Thymus (tissue), 11 donors: ENCODE data around the gene CLN6. TPM values are rescaled to one million over a fixed set of nuclear protein-coding genes. Genes with fewer than 3 reads are reported as not detected.
"Not testable (repeated sequence)": the region's sequence is repeated elsewhere in the genome, so short reads cannot be mapped to it uniquely, and the experiment has no call there.

ENCODE experiments used
- DNase-seq, 9 donors: peaks; one replicate each; pipeline ENCODE4 v3.0.0-alpha.2; 2013; ENCODE audit warnings: low spot score in 9 of 9, low read depth in 6 of 9, missing footprints in 1 of 9
- H3K27ac ChIP-seq, 2 donors: one replicate each; pipeline ENCODE4 v1.5.1; 2013; ENCODE audit warnings: control low read depth in 1 of 2, low read depth in 1 of 2, low read length in 1 of 2, mild to moderate bottlenecking in 1 of 2, moderate library complexity in 1 of 2
- H3K27me3 ChIP-seq, 2 donors: one replicate each; pipeline ENCODE4 v1.5.1; 2013; ENCODE audit warnings: low read length in 1 of 2; ENCODE audit not compliant: control insufficient read depth in 2 of 2, insufficient read depth in 1 of 2
- H3K36me3 ChIP-seq, 2 donors: one replicate each; pipeline ENCODE4 v1.5.1; 2013; ENCODE audit warnings: low read length in 1 of 2, mild to moderate bottlenecking in 1 of 2, moderate library complexity in 1 of 2; ENCODE audit not compliant: control insufficient read depth in 2 of 2, insufficient read depth in 2 of 2
- H3K4me1 ChIP-seq, 2 donors: one replicate each; pipeline ENCODE4 v1.5.1; 2013; ENCODE audit warnings: low read length in 2 of 2; ENCODE audit not compliant: control insufficient read depth in 2 of 2, insufficient read depth in 2 of 2
- H3K4me3 ChIP-seq, 2 donors: one replicate each; pipeline ENCODE4 v1.5.1; 2013; ENCODE audit warnings: low read length in 2 of 2, control low read depth in 1 of 2, mild to moderate bottlenecking in 1 of 2
- H3K9me3 ChIP-seq, 2 donors: one replicate each; pipeline ENCODE4 v1.5.1; 2013; ENCODE audit warnings: low read length in 1 of 2, mild to moderate bottlenecking in 1 of 2; ENCODE audit not compliant: control insufficient read depth in 2 of 2, insufficient read depth in 1 of 2
- WGBS: extraction: QIAGEN DNeasy Blood & Tissue Kit; methylation state at CpG from one replicate; pipeline ENCODE4 v1.1.7; 2013; 5-methylcytosine and 5-hydroxymethylcytosine counted together
- polyA plus RNA-seq: library from polyadenylated mRNA; stranded (reverse); fragments of 200-250 nt; gene quantifications from one replicate; pipeline ENCODE4 v1.2.3, GENCODE V29; 2013
- total RNA-seq: library from RNA; stranded (reverse); fragments of 120-200 nt; gene quantifications from one replicate; pipeline ENCODE4 v1.2.4, GENCODE V29; 2013
- donor health status: healthy.

The CLN6 gene
- total and polyA plus RNA-seq, 2 donors: 6.5 to 14.2 TPM

DNA sequence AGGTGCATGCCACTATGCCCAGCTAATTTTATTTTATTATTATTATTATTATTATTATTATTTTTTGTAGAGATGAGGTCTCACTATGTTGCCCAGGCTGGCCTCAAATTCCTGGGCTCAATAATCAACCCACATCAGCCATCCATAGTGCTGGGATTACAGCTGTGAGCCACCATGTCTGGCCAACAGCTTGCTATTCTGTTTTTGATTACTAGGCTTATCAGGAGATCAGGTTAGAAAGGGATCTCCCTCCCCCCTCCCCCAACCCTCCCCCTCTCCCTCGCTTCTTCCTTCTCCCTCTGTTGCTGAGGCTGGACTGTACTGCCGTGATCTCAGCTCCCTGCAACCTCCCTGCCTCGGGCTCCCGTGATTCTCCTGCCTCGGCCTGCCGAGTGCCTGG lies 8.6 kb downstream of the CLN6 start:
- Histone ChIP-seq H3K36me3 (peaks cover 9 to 19% of the 10 kb centered on the region in 2 donors), H3K27ac (no peak overlapping the region), H3K27me3 (no peaks in the 10 kb centered on the region), H3K9me3 (no peaks in the 10 kb centered on the region), H3K4me3 (no peak overlapping the region), H3K4me1 (peaks cover 0 to 7% of the 10 kb centered on the region in 2 donors)
- no peak for DNase-seq
- WGBS: 98% methylated on average over 6 of the region's 6 CpGs

DNA sequence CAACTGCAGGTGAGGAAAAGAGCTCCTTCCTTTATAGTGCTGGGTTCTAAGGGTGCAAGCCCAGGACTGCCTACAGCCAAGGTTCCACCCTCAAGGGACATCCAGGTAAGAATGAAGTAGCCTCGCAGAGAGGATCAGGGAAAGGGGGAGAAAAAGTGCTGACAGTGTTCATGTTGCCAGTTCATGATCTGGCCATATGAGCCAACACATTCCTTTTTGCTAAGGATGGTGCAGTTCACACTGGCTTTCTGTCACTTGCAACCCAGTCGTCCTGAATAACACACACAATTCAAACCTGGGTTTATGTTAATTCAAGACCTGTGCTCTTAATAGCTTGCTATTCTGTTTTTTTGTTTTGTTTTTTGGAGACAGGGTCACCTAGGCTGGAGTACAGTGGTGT lies 9.0 kb downstream of the CLN6 start:
- peaks cover 0 to 7% of the 10 kb centered on the region in 2 donors for H3K4me1 ChIP-seq
- H3K27me3 ChIP-seq: no peaks in the 10 kb centered on the region
- H3K4me3 ChIP-seq: no peak overlapping the region
- H3K36me3 ChIP-seq: peaks cover 10 to 22% of the 10 kb centered on the region in 2 donors
- no peaks in the 10 kb centered on the region for H3K9me3 ChIP-seq
- no peak for DNase-seq
- 95% methylated on average over 2 of the region's 2 CpGs for WGBS
- H3K27ac ChIP-seq: no peak overlapping the region

DNA sequence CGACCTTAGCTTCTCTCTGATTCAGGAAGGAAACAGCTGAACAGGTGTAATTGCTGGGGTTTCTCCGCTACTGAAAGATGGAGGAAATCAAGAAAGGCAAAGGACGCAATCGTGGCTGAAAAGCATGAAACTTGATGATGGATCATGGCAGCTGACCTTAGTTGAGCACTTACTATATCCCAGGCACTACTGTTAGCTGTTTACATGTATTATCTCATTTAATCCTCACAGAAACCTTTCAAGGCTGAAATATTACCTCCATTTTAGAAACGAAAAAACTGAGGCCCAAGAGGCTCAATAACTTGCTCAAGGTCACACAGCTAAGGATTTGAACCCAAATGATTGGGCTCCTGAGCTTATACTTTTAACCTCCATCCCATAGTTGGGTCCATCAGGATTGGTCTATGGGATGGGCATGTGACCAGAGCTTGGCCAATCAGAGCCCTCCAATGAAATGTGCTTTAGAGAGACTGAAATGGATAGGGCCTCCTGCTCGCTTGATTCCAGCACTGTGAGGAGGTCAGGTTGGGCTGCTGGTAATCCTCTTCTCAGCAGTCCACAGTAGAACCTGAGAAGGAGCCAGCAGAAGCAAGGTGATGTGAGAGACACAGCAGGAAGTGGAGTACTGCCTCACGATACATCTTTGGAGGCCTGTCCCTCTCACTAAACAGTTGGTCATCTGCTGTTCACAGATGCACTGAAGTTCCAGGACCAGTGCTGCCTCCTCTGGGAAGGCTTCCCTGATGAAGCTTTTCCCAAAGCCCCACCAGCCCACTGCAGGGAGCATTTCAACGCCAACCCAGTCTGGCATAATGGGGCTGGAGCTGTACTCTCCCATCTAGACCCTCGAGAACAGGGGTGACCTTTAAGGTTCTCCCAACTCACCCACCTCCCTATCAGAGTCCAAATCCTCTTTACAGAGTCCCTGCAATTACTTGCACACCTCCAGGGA lies 10.4 kb downstream of the CLN6 start:
- DNase-seq: no peak
- no peaks in the 10 kb centered on the region for H3K27me3 ChIP-seq
- peaks cover 13 to 22% of the 10 kb centered on the region in 2 donors for H3K36me3 ChIP-seq
- H3K4me3 ChIP-seq: no peak overlapping the region
- 98% methylated on average over 9 of the region's 9 CpGs for WGBS
- H3K9me3 ChIP-seq: no peaks in the 10 kb centered on the region
- no peaks in the 10 kb centered on the region for H3K4me1 ChIP-seq
- H3K27ac ChIP-seq: no peak overlapping the region

DNA sequence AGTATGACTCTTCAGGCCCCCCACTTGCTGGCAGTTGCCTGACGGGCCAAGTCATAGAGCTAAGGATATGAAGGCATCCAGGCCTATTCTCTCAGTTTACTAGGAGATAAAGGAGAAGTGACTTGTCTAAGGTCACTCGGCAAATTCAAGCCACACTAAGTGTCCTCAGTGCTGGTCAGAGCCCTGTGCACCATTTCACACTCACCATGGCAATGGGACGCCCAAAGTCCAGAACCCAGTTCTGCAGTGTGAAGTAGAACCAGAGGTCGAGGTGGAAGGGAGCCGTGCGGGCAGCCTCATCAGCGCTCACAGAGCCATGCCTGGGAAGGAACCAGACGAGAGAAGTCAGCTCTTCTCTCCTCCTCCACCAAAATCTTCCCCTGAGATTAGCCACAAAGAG lies 11.2 kb downstream of the CLN6 start:
- H3K4me1 ChIP-seq: no peaks in the 10 kb centered on the region
- no peak for DNase-seq
- WGBS: 97% methylated on average over 8 of the region's 8 CpGs
- no peaks in the 10 kb centered on the region for H3K27me3 ChIP-seq
- no peaks in the 10 kb centered on the region for H3K9me3 ChIP-seq
- H3K27ac ChIP-seq: no peak overlapping the region
- H3K4me3 ChIP-seq: no peak overlapping the region
- peaks cover 13 to 24% of the 10 kb centered on the region in 2 donors for H3K36me3 ChIP-seq

DNA sequence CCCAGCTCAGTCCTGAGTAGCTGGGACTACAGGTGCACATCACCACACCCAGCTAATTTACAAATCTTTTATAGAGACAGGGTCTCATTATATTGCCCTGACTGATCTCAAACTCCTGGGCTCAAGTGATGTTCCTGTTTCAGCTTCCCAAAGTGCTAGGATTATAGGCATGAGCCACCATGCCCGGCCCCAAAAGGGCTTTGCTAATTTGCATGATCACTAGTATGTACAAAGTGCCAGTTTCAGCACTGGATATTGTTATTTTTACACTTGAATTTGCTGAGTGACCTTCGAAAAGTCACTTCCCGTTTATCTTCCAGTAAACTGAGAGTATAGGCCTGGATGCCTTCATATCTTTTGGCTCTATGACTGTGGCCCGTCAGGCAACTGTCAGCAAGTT lies 12.2 kb downstream of the CLN6 start:
- no peak for DNase-seq
- H3K27me3 ChIP-seq: no peaks in the 10 kb centered on the region
- H3K4me1 ChIP-seq: no peaks in the 10 kb centered on the region
- no peak overlapping the region for H3K4me3 ChIP-seq
- H3K9me3 ChIP-seq: no peaks in the 10 kb centered on the region
- H3K36me3 ChIP-seq: peaks cover 13 to 22% of the 10 kb centered on the region in 2 donors
- H3K27ac ChIP-seq: no peak overlapping the region
- 94% methylated on average over 4 of the region's 4 CpGs for whole genome bisulfite sequencing

DNA sequence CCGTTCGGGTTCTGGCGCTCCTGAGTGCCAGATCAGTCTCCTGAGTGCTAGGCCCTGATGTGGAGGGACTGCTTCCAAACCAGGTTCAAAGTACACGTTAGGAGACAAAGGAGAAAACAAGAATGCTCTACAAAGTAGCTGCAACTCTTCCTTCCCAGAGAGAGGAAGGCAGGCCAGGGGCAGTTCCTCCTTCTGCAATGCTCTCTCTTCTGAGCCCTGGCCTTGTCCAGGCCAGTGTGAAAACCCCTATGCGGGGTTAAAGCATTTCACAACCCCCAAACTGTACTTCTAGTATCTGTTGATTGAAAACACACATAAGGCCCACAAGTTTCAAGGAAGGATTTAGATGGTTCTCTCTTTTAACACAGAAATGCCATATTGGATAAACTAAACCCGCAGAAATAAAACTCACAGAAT lies 14.7 kb downstream of the CLN6 start:
- DNase-seq: no peak
- no peak overlapping the region for H3K4me3 ChIP-seq
- WGBS: 82% methylated on average over 6 of the region's 6 CpGs
- H3K27me3 ChIP-seq: no peaks in the 10 kb centered on the region
- peaks cover under 1 to 9% of the 10 kb centered on the region in 2 donors for H3K4me1 ChIP-seq
- H3K36me3 ChIP-seq: peaks cover 18 to 19% of the 10 kb centered on the region in 2 donors
- H3K9me3 ChIP-seq: no peaks in the 10 kb centered on the region
- no peak overlapping the region for H3K27ac ChIP-seq

DNA sequence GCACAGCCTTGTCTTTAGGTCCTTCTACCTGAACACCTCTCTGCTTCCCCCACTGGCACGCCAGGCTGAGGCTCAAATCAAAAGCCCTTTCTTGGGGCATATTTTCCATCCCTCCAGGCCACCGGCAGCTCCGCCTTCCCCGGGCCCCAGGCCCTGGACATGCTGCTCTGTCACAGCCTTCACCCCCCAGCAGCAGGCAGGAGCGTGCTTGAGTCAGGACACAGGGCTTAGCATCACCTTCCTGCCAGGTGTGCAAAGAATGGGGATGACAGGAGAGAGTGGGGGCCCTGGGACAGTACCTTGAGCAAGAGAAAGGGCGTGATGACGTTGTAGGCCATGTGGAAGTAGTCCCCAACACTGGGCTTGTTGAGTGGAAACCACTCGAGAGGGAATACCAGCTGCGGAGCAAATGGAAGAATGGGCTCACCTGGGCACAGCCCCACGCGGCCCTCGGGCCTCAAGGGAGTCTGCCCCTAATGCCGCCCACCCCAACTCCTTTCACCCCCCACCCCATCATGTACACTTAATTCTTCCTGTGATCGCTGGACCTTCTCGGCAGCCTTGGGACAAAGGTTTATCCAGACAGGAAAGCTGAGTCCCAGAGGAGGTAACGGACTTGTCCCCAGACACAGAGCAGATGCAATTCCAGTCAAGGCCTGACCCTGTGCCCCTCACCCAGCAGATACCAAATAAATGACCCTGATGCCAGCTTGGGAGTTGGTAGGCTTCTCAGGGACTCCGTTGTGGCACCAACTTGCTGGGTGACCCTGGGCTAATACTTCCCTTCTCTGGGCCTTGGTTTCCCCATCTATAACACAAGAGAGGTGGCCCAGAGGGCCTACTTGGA lies 15.3 kb downstream of the CLN6 start:
- Histone ChIP-seq H3K4me3 (no peak overlapping the region), H3K27me3 (no peaks in the 10 kb centered on the region), H3K27ac (no peak overlapping the region), H3K9me3 (no peaks in the 10 kb centered on the region), H3K4me1 (peaks cover 5 to 16% of the 10 kb centered on the region in 2 donors), H3K36me3 (peaks cover 15% of the 10 kb centered on the region in 2 donors)
- WGBS: 98% methylated on average over 17 of the region's 17 CpGs
- no peak for DNase-seq

DNA sequence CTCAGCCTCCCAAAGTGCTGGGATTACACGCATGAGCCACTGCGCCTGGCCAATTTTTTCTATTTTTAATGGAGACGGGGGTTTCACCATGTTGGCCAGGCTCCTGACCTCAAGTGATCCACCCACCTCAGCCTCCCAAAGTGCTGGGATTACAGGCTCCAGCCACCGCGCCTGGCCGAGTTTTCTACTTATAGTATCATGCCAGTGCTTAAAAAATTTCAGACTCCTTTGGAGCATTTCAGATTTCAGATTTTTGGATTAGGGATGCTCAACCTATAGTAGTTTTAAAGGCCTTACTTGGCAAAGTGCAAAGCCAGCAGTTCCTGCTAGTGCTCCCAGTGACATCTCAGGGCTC lies 16.1 kb downstream of the CLN6 start:
- H3K4me3 ChIP-seq, H3K9me3 ChIP-seq, H3K27ac ChIP-seq, H3K27me3 ChIP-seq, DNase-seq: not testable (repeated sequence)
- WGBS: 99% methylated on average over 6 of the region's 6 CpGs
- Histone ChIP-seq H3K36me3 (peaks cover 9 to 13% of the 10 kb centered on the region in 2 donors), H3K4me1 (peaks cover 5 to 23% of the 10 kb centered on the region in 2 donors)
